Loucy (cell line): ENCODE results near the gene SMIM35.

ENCODE experiments used
- EZH2phosphoT487 ChIP-seq: fragments of 200-600 bp; IDR thresholded peaks from 2 replicates; pipeline ENCODE4 v1.6.1; 2018; ENCODE audit warnings: antibody characterized with exemption, mild to moderate bottlenecking, moderate library complexity, borderline replicate concordance
- TF ChIP-seq, protein P1 (sequence below): fragments of 200-600 bp; sonication (generic); conservative IDR thresholded peaks from 2 replicates; pipeline ENCODE4 v1.5.1; 2014; ENCODE audit warnings: mild to moderate bottlenecking, antibody characterized with exemption, low read length

DNA sequence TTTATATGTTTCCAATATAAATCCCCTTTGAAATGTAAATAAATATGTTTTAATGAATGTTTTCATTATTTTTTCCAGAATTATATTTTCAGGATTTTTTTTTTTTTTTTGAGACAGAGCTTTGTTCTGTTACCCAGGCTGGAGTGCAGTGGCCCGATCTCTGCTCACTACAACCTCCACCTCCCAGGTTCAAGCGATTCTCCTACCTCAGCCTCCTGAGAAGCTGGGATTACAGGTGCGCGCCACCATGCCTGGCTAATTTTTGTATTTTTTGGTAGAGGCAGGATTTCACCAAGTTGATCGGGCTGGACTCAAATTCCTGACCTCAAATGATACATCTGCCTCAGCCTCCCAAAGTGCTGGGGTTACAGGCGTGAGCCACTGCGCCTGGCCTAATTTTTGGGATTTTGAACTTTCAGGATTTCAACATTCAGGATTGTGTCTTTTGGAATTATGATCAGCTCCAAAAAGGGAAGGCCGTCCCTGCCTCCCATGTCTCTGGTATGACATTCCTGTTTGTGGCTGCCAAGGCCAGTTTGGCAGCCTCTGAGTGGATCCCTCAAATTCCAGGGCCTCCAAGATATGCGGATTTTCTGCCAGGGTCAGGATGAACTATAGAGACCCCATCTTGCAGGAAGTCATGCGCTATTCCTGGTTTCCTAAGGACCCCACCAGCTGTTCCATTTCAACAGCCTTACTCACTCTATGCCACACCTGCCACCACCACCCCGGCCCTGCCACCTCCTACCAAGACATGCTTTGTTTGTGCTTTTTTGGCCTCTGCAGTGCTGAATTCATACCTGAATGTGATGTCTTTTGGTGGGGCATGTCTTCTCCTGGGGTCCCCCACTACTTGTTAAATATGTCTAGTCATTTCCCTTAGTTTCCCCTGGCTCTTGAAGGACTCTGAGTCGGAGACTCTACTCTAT lies 31.8 kb downstream of the SMIM35 start:
- TF ChIP-seq, protein P1, sequence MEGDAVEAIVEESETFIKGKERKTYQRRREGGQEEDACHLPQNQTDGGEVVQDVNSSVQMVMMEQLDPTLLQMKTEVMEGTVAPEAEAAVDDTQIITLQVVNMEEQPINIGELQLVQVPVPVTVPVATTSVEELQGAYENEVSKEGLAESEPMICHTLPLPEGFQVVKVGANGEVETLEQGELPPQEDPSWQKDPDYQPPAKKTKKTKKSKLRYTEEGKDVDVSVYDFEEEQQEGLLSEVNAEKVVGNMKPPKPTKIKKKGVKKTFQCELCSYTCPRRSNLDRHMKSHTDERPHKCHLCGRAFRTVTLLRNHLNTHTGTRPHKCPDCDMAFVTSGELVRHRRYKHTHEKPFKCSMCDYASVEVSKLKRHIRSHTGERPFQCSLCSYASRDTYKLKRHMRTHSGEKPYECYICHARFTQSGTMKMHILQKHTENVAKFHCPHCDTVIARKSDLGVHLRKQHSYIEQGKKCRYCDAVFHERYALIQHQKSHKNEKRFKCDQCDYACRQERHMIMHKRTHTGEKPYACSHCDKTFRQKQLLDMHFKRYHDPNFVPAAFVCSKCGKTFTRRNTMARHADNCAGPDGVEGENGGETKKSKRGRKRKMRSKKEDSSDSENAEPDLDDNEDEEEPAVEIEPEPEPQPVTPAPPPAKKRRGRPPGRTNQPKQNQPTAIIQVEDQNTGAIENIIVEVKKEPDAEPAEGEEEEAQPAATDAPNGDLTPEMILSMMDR: no peak
- TF ChIP-seq EZH2phosphoT487: no peak
